Measurements from ENCODE around the gene SEPHS2. TPM values are rescaled to one million over a fixed set of nuclear protein-coding genes. Genes with fewer than 3 reads are reported as not detected.
A peak's percentile ranks its signal among the peaks of the same experiment; 100 is the strongest.

Gene SEPHS2
- total and polyA plus RNA-seq, 11 donors = 15.1 to 62.8 (median 30.0) TPM

- Histone ChIP-seq H3K27ac (peak overlapping the region in 1 of 12 donors; percentile 80), H3K27me3 (peaks cover 4 to 59% (median 10%) of the 10 kb centered on the region in 9 donors), H3K4me1 (peaks cover 0 to 53% (median 0%) of the 10 kb centered on the region in 12 donors), H3K4me3 (peak overlapping the region in 4 of 12 donors; percentile 5 to 61 (median 24)), H3K36me3 (peaks cover 0 to 2% (median 0%) of the 10 kb centered on the region in 9 donors), H3K9me3 (no peaks in the 10 kb centered on the region)
- TF ChIP-seq, protein P1, sequence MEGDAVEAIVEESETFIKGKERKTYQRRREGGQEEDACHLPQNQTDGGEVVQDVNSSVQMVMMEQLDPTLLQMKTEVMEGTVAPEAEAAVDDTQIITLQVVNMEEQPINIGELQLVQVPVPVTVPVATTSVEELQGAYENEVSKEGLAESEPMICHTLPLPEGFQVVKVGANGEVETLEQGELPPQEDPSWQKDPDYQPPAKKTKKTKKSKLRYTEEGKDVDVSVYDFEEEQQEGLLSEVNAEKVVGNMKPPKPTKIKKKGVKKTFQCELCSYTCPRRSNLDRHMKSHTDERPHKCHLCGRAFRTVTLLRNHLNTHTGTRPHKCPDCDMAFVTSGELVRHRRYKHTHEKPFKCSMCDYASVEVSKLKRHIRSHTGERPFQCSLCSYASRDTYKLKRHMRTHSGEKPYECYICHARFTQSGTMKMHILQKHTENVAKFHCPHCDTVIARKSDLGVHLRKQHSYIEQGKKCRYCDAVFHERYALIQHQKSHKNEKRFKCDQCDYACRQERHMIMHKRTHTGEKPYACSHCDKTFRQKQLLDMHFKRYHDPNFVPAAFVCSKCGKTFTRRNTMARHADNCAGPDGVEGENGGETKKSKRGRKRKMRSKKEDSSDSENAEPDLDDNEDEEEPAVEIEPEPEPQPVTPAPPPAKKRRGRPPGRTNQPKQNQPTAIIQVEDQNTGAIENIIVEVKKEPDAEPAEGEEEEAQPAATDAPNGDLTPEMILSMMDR (IDR thresholded peaks at IDR 0.05) = no peak
- no peak for TF ChIP-seq POLR2A (IDR thresholded peaks at IDR 0.05)
- intact Hi-C loops (cut with DNase I) = no loop called here
- WGBS, 4 donors = 5 to 29% (median 20%) methylated on average over 7 to 35 of the region's 35 CpGs
- no peak for ATAC-seq
- no peak for DNase-seq
These were observed 28.4 kb upstream of the SEPHS2 start for GRCh38 chr16:30474074-30474452.

DNA sequence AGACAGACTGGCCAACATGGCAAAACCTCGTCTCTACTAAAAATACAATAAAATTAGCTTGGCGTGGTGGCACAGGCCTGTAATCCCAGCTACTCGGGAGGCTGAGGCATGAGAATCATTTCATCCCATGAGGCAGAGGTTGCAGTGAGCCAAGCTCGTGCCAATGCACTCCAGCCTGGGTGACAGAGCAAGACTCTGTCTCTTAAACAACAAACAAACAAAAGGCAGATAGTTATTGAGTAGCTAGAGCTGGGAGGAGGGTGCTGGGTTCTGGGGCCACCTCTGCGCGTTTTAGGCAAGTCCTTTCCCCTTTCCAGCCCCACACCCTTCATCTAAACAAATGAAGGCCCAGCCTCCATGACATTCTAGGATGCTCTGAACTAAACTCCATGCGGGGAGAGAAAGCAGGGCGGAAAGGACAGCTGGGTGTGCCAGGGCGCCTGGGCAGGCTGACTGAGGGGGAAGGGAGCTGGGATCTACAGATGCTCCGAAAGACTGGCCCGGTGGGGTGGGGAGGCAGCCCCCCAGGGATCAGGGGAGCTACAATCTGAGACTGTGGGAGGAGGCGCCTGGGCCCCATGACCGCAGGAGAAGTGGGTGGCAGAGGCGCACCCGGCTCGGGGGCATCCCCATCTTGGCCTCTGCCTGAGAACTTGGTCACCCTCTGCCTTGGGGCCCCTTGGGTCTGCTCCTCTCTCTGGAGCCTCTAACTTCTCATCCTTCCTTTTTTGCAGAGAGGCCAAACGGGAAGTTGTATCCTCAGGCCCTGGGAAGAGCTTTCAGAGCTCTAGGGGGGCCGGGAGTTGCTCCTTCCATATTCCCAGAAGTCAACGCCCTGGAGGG, 27.8 kb upstream of the SEPHS2 start:
- Histone ChIP-seq H3K27me3 (peaks cover 5 to 59% (median 10%) of the 10 kb centered on the region in 9 donors), H3K27ac (peak overlapping the region in 2 of 12 donors; percentile 3 to 80), H3K4me1 (peaks cover 0 to 52% (median 0%) of the 10 kb centered on the region in 12 donors), H3K9me3 (no peaks in the 10 kb centered on the region), H3K4me3 (peak overlapping the region in 6 of 12 donors; percentile 5 to 61 (median 16)), H3K36me3 (no peaks in the 10 kb centered on the region)
- intact Hi-C loops (cut with DNase I) = no loop called here
- ATAC-seq (peak in 2 of 4 donors; percentile 41 to 47), DNase-seq (peak in 1 of 5 donors; percentile 24)
- 63 to 68% (median 65%) methylated on average over 14 to 19 of the region's 19 CpGs for WGBS, 4 donors
- no peak for TF ChIP-seq POLR2A (IDR thresholded peaks at IDR 0.05)
- TF ChIP-seq, protein P1 (IDR thresholded peaks at IDR 0.05) = no peak

- Histone ChIP-seq H3K27me3 (peaks cover 5 to 57% (median 10%) of the 10 kb centered on the region in 9 donors), H3K27ac (peak within 1 kb of the TSS in 2 of 12 donors; percentile 13 to 80), H3K4me1 (peaks cover 0 to 52% (median 0%) of the 10 kb centered on the region in 12 donors), H3K4me3 (peak within 1 kb of the TSS in 6 of 12 donors; percentile 5 to 61 (median 16)), H3K36me3 (no peaks in the 10 kb centered on the region), H3K9me3 (no peaks in the 10 kb centered on the region)
- intact Hi-C loops (cut with DNase I) = no loop called here
- 60 to 67% (median 62%) methylated on average over 8 of the region's 8 CpGs for WGBS, 4 donors
- ATAC-seq (peak in 3 of 4 donors; percentile 47 to 71 (median 67)), DNase-seq (peak; percentile 27 to 75 (median 50))
- TF ChIP-seq, protein P1 (IDR thresholded peaks at IDR 0.05) = no peak
- no peak for TF ChIP-seq POLR2A (IDR thresholded peaks at IDR 0.05)
These were observed 26.8 kb upstream of the SEPHS2 start, which contains the start of gene ITGAL for GRCh38 chr16:30472328-30472942. TSS of gene ITGAL (plus strand) at chr16:30472742. CDS start at chr16:30472838, 96 bp downstream.

DNA sequence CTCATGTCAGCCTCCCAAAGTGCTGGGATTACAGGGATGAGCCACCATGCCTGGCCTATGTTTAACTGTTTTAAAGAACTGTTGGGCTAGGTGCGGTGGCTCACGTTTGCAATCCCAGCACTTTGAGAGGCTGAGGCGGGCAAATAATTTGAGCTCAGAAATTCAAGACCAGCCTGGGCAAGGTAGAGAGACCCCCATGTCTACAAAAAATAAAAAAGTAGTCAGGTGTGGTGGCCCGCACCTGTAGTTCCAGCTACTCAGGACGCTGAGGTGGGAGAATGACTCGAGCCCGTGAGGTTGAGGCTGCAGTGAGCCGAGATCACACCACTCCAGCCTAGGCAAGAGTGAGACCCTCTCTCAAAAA, 24.9 kb upstream of the SEPHS2 start:
- Histone ChIP-seq H3K9me3 (no peaks in the 10 kb centered on the region), H3K27ac (peak overlapping the region in 1 of 12 donors; percentile 80), H3K36me3 (no peaks in the 10 kb centered on the region), H3K4me3 (no peak overlapping the region), H3K27me3 (peaks cover 5 to 43% (median 10%) of the 10 kb centered on the region in 9 donors), H3K4me1 (peaks cover 0 to 52% (median 0%) of the 10 kb centered on the region in 12 donors)
- no peak for DNase-seq
- ATAC-seq = no peak
- WGBS, 4 donors = 80 to 93% (median 85%) methylated on average over 8 of the region's 8 CpGs
- intact Hi-C loops (cut with DNase I) = no loop called here
- TF ChIP-seq, protein P1 (IDR thresholded peaks at IDR 0.05) = no peak
- no peak for TF ChIP-seq POLR2A (IDR thresholded peaks at IDR 0.05)

Measured in heart left ventricle (tissue), 16 donors.